DOHH2 (cell line): ENCODE data around the gene MON2.

Experiments used
- CTCF ChIP-seq: fragments of 200-600 bp; sonication (generic); IDR thresholded peaks from one replicate; pipeline ENCODE4 v1.5.1; 2014; ENCODE audit warnings: antibody characterized with exemption, mild to moderate bottlenecking, low read depth, low read length; ENCODE audit not compliant: poor library complexity, severe bottlenecking
- EZH2phosphoT487 ChIP-seq: fragments of 200-600 bp; sonication (generic); IDR thresholded peaks from 2 replicates; pipeline ENCODE4 v1.6.1; 2017; ENCODE audit warnings: borderline replicate concordance, mild to moderate bottlenecking, antibody characterized with exemption, low read length, moderate library complexity, mixed read lengths

GRCh38 chr12:62582065-62582366, 115.4 kb downstream of the MON2 start:
- no peak for TF ChIP-seq CTCF
- no peak for TF ChIP-seq EZH2phosphoT487
